Esophagus muscularis mucosa (tissue), 4 donors: ENCODE measurements around the gene FNIP2. TPM values are rescaled to one million over a fixed set of nuclear protein-coding genes. Genes with fewer than 3 reads are reported as not detected.
"Not testable (repeated sequence)": the region's sequence is repeated elsewhere in the genome, so short reads cannot be mapped to it uniquely, and the experiment has no call there.

Experiments
- DNase-seq: peaks from one replicate; pipeline ENCODE4 v3.0.0-alpha.2; 2017; ENCODE audit errors: extremely low spot score
- H3K27ac ChIP-seq, 4 donors: fragments of 200-600 bp; sonication (generic); replicated peaks in 1 of 4; 1 replicate in 3 of 4; 2 replicates in 1 of 4; pipeline ENCODE4 v1.5.1; 2016 to 2019; ENCODE audit warnings: mild to moderate bottlenecking in 1 of 4
- H3K27me3 ChIP-seq, 4 donors: fragments of 200-600 bp; sonication (generic); one replicate each; pipeline versions ENCODE4 v1.5.1 to v1.6.0; 2016 to 2019
- H3K36me3 ChIP-seq, 4 donors: fragments of 200-600 bp; sonication (generic); one replicate each; pipeline ENCODE4 v1.5.1; 2016 to 2019
- H3K4me1 ChIP-seq, 4 donors: fragments of 200-600 bp; sonication (generic); one replicate each; pipeline ENCODE4 v1.5.1; 2016 to 2019
- H3K4me3 ChIP-seq, 4 donors: fragments of 200-600 bp; sonication (generic); 1 replicate in 2 of 4; 2 replicates in 2 of 4; pipeline ENCODE4 v1.5.1; 2016 to 2019; ENCODE audit warnings: mild to moderate bottlenecking in 4 of 4, moderate library complexity in 1 of 4
- H3K9me3 ChIP-seq, 4 donors: fragments of 200-600 bp; sonication (generic); 1 replicate in 3 of 4; 2 replicates in 1 of 4; pipeline ENCODE4 v1.5.1; 2016 to 2019
- EP300 ChIP-seq: sonication (generic); formaldehyde crosslinking; IDR thresholded peaks from one replicate; pipeline ENCODE4 v1.6.1; 2017; ENCODE audit warnings: antibody characterized with exemption
- POLR2A ChIP-seq: fragments of 450-650 bp; IDR thresholded peaks from one replicate; pipeline ENCODE4 v1.6.1; 2017; ENCODE audit warnings: antibody characterized with exemption, moderate library complexity, mild to moderate bottlenecking, low read depth
- POLR2AphosphoS5 ChIP-seq, 2 donors: sonication (generic); formaldehyde crosslinking; IDR thresholded peaks; one replicate each; pipeline ENCODE4 v1.6.1; 2017; ENCODE audit warnings: antibody characterized with exemption in 2 of 2
- WGBS: methylation state at CpG from one replicate; pipeline ENCODE4 v1.1.5; 2018; 5-methylcytosine and 5-hydroxymethylcytosine counted together
- intact Hi-C: fragments of 100-400 bp; cut with DNase I; formaldehyde crosslinking; loops from one replicate; pipeline ENCODE4 v1.15.1; 2023
- total RNA-seq, 4 donors: library from RNA; depleted of rRNA; stranded (reverse); fragments of >200 nt; gene quantifications; one replicate each; pipeline versions ENCODE4 v1.1.0 to v1.2.1, GENCODE V29; 2016
- TF ChIP-seq, protein P1 (sequence below), 3 experiments: fragments of 200-600 bp in 2 of 3; fragments of 450-650 bp in 1 of 3; sonication (generic) in 2 of 3; IDR thresholded peaks; one replicate each; pipeline ENCODE4 v1.5.1; 2017 to 2019; ENCODE audit warnings: antibody characterized with exemption in 3 of 3, mild to moderate bottlenecking in 2 of 3, moderate library complexity in 1 of 3

The FNIP2 gene
- total RNA-seq, 4 donors from 2014 or later = 80.0 to 97.7 (median 87.4) TPM

DNA sequence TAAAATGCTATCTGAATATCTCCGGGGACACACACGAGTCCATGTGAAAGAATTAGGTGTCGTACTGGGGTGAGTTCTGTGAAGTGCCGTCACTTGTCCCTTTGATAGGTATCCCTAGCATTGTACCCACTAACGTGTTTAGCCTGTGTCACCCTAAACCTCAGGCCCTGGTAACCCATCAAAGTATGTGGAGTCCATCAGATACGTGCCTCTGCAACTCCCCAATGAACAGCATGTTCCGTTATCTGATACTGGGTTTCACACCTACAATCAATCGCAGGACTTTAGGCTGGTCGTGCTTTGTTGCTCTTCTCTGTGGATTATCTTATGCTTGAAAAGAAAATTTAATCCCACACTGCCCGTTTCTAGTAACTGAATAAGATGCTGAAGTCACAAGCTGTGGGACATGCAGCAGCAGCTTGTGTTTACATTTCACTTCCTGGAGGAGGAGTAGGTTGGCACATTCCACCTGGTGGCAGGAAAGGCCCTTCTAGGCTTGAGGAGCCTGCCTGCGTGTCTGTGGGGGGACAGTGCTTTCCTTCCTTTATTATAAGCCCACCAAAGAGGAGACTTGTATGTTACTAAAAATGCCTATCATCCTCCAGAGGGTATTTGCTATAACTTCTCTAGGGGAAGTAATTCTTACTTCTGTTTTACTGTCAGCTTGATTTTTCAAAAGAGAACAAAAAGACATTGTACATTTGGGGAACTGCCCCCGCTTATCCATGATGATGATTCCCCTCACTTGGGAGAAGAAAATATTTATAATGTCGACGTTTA lies 127.2 kb downstream of the FNIP2 start:
- intact Hi-C loops = no loop called here
- H3K4me3 ChIP-seq = no peak overlapping the region
- DNase-seq = no peak
- no peaks in the 10 kb centered on the region for H3K27me3 ChIP-seq
- TF ChIP-seq, protein P1, sequence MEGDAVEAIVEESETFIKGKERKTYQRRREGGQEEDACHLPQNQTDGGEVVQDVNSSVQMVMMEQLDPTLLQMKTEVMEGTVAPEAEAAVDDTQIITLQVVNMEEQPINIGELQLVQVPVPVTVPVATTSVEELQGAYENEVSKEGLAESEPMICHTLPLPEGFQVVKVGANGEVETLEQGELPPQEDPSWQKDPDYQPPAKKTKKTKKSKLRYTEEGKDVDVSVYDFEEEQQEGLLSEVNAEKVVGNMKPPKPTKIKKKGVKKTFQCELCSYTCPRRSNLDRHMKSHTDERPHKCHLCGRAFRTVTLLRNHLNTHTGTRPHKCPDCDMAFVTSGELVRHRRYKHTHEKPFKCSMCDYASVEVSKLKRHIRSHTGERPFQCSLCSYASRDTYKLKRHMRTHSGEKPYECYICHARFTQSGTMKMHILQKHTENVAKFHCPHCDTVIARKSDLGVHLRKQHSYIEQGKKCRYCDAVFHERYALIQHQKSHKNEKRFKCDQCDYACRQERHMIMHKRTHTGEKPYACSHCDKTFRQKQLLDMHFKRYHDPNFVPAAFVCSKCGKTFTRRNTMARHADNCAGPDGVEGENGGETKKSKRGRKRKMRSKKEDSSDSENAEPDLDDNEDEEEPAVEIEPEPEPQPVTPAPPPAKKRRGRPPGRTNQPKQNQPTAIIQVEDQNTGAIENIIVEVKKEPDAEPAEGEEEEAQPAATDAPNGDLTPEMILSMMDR (IDR thresholded peaks at IDR 0.05) = peak in 1 of 3 experiments; percentile 17
- TF ChIP-seq POLR2A (no peak), POLR2AphosphoS5 (IDR thresholded peaks at IDR 0.05) (no peak)
- H3K4me1 ChIP-seq = peaks cover 5 to 17% (median 15%) of the 10 kb centered on the region in 4 donors
- peaks cover 14 to 66% (median 37%) of the 10 kb centered on the region in 4 donors for H3K36me3 ChIP-seq
- 70% methylated on average over 14 of the region's 14 CpGs for WGBS
- H3K9me3 ChIP-seq = no peaks in the 10 kb centered on the region
- H3K27ac ChIP-seq = peak overlapping the region in 2 of 4 donors; percentile 0 to 39

DNA sequence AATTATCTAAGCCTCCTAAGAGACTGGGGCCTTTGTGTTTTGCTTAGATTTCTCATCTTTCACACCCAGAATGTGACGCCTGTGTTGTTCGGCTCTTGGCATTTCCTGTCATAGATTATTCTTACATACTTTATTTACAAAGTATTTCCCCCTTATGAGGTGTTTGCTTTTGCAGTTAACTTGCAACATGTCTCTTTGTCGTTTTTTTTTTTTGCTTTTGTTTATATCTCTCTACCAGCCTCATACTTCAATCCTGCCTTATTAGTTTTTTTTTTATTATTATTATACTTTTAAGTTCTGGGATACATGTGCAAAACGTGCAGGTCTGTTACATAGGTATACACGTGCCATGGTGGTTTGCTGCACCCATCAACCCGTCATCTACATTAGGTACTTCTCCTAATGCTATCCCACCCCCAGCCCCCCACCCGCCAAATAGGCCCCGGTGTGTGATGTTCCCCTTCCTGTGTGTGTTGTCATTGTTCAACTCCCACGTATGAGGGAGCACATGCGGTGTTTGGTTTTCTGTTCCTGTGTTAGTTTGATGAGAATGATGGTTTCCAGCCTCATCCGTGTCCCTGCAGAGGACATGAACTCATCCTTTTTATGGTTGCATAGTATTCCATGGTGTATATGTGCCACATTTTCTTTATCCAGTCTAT lies 127.9 kb downstream of the FNIP2 start:
- H3K4me3 ChIP-seq, intact Hi-C loops, H3K27me3 ChIP-seq, H3K9me3 ChIP-seq, DNase-seq: not testable (repeated sequence)
- WGBS = 83% methylated on average over 11 of the region's 11 CpGs
- Histone ChIP-seq H3K4me1 (peaks cover 5 to 17% (median 14%) of the 10 kb centered on the region in 4 donors), H3K27ac (peak overlapping the region in 2 of 4 donors; percentile 0 to 39), H3K36me3 (peaks cover 13 to 60% (median 30%) of the 10 kb centered on the region in 4 donors)

DNA sequence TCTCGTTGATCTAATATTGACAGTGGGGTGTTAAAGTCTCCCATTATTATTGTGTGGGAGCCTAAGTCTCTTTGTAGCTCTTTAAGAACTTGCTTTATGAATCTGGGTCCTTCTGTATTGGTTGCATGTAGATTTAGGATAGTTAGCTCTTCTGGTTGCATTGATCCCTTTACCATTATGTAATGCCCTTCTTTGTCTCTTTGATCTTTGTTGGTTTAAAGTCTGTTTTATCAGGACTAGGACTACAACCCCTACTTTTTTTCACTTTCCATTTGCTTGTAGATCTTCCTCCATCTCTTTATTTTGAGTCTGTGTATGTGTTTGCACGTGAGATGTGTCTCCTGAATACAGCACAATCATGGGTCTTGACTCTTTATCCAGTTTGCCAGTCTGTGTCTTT lies 131.6 kb downstream of the FNIP2 start:
- intact Hi-C loops, H3K27ac ChIP-seq, H3K9me3 ChIP-seq, DNase-seq, H3K4me3 ChIP-seq, H3K27me3 ChIP-seq: not testable (repeated sequence)
- peaks cover 9 to 58% (median 40%) of the 10 kb centered on the region in 4 donors for H3K36me3 ChIP-seq
- peaks cover 15 to 24% (median 19%) of the 10 kb centered on the region in 4 donors for H3K4me1 ChIP-seq
- 100% methylated on average over 2 of the region's 2 CpGs for WGBS

DNA sequence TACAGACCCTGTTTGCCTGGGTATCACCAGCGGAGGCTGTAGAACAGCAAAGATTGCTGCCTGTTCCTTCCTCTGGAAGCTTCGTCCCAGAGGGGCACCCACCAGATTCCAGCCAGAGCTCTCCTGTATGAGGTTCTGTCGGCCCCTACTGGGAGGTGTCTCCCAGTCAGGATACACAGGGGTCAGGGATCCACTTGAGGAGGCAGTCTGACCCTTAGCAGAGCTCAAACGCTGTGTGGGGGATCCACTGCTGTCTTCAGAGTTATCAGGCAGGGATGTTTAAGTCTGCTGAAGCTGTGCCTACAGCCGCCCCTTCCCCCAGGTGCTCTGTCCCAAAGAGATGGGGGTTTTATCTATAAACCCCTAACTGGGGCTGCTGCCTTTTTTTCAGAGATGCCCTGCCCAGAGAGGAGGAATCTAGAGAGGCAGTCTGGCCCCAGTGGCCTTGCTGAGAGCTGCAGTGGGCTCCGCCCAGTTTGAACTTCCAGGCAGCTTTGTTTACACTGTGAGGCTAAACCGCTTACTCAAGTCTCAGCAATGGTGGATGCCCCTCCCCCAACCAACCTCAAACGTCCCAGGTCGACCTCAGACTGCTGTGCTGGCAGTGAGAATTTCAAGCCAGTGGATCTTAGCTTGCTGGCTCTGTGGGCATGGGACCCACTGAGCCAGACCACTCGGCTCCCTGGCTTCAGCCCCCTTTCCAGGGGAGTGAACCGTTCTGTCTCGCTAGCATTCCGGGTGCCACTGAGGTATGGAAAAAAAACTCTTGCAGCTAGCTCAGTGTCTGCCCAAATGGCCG lies 133.7 kb downstream of the FNIP2 start:
- H3K9me3 ChIP-seq, DNase-seq, H3K4me3 ChIP-seq, H3K27ac ChIP-seq, intact Hi-C loops, H3K27me3 ChIP-seq: not testable (repeated sequence)
- WGBS = 100% methylated on average over 6 of the region's 14 CpGs
- Histone ChIP-seq H3K36me3 (peaks cover 9 to 57% (median 37%) of the 10 kb centered on the region in 4 donors), H3K4me1 (peaks cover 6 to 14% (median 12%) of the 10 kb centered on the region in 4 donors)

DNA sequence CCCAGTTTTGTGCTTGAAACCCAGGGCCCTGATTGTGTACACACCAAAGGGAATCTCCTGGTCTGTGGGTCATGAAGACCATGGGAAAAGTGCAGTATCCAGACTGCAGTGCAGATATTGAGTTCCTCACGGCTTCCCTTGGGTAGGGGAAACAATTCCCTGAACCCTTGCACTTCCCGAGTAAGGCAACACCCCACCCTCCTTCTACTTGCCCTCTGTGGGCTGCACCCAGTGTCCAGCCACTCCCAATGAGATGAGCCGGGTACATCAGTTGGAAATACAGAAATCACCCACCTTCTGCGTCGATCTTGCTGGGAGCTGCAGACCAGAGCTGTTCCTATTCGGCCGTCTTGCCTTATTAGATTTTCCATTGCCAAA lies 134.2 kb downstream of the FNIP2 start:
- no peak for TF ChIP-seq EP300
- no peak for TF ChIP-seq POLR2A
- TF ChIP-seq, protein P1 (IDR thresholded peaks at IDR 0.05) = no peak
- TF ChIP-seq POLR2AphosphoS5 (IDR thresholded peaks at IDR 0.05) = no peak
- no peak overlapping the region for H3K27ac ChIP-seq
- H3K4me1 ChIP-seq = peaks cover 6 to 14% (median 12%) of the 10 kb centered on the region in 4 donors
- H3K4me3 ChIP-seq = no peak overlapping the region
- no peaks in the 10 kb centered on the region for H3K9me3 ChIP-seq
- 97% methylated on average over 7 of the region's 7 CpGs for WGBS
- H3K27me3 ChIP-seq = no peaks in the 10 kb centered on the region
- DNase-seq = no peak
- H3K36me3 ChIP-seq = peaks cover 9 to 57% (median 37%) of the 10 kb centered on the region in 4 donors
- intact Hi-C loops = no loop called here
